Measurements from ENCODE around the gene KAT7. TPM values are rescaled to one million over a fixed set of nuclear protein-coding genes. Genes with fewer than 3 reads are reported as not detected.

Gene KAT7
- total RNA-seq, 1 donor from 2014 or later, result 23.7 TPM

DNA sequence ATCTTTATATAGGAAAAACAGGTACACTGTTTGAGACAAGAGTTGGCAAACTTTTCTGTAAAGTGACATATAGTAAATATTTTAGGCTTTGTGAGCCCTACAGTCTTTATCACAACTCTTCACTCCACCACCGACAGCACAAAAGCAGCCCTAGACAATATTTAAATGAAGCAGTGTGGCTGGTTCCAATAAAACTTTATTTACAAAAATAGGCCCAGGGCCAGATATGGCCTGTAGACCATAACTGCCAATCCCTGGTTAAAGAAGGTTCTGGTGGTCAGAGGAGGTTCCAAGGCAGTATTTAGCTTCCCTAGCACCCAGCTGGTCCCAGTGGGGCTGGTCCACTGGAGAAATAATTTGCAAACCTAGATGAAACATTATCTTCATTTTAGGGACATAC is 28.2 kb upstream of the KAT7 start:
- DNase-seq (ENCODE audit: extremely low read depth, low read depth, low spot score), result no peak

DNA sequence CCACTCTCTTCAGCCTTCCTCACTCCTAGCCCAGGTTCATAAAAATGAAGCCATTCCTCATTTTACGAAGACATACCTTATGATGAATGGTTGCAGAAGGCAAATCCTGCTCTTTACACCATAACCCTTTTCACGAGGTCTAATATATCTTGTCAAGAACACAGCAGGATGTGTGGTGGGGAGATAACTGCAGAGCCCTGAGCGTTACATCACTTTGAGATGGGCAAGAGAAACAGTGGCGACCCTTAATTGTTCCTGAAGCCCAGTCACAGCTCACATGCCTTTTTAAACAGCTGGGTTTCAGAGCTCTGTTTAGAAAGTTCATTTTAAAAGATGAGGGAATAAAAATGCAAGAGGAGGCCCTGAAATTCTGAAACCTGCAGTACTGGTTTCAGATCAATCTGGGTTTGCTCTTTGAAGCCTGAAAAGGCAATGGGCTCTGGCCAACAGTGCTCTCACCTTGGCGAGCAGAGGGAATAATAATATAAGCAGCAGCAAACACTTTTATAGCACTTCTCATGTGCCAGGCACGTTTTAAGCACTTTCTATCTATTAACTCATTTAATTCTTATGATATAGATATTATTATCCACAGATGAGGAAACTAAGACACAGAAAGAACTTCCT is 27.4 kb upstream of the KAT7 start:
- no peak for DNase-seq (ENCODE audit: extremely low read depth, low read depth, low spot score)

DNA sequence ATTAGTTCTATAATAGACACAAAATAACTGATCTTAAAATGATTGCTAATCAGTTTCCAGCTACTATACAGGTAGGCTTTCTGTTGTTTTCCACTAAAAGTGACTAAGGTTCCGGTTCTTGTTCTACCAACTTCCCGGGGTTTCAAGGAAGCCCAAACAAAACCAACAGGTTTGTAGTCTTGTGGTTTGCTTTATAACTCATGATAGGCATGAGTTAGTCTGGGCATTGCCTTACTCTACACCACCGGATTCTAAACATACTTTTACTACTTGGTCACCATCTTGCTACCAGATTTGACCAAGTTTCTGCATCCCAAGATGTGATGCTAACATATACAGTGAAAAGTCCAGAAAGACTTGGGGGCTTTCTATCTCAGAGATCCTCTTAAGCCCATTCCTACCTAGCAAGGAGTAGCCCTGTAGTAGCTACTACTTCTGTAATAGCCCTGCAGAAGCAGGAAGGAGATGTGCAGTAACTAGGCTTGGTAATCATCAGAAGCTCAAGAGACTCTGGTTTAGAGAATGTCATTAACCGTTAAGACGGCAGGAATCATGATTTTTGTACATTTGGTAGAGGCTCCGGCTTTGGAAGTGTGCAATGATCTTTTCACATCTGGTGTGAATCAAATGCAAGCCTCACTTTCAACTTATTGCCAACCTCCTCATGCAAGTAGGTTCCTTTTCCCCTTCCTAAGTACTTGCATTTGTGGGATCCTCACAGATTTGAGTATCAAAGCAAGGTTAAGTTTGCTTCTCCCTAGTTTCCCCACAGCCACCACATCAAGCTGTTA is 26.1 kb upstream of the KAT7 start:
- DNase-seq (ENCODE audit: extremely low read depth, low read depth, low spot score), result no peak

DNA sequence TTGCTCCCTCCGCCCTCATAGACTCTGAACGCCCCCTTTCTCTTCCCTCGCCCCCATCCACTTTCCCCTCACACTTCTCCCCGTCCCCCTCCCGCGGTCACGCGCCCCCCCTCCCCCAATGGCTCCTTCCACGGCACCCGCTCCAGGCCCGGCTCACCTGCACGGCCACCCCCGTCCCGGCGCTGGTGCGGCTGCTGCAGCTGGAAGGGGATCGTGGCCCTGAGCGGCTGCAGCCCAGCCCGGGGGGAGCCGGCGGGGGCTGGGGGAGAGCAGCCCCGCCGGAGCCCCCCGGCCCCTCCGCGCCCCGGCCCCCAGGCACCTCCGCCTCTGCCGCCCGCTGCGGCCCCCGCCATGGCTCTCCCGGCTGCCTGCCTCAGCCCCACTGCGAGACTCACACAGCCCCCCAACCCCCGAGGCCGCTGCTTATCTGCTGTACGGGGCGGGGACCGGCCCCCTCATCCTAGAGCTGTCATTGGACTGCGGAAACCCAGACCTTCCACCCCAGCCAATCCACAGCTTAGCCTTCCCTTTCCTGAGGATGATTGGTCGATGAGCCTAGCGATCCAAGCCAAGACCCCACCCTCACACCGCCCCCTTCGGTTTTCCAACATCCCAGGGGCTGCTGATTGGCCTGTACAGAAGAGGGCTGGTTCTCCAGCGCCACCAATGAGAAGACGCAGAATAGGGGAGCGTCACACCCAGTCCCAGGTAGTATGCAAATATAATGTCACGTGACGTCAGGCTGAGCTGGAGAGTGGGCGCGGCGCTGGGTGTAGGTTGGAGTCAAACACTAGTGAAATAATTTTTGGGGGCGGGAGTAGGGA is 24.5 kb upstream of the KAT7 start, which contains the start of gene FAM117A:
FAM117A (minus strand) TSS at position 397 of the 824 bp plus-strand sequence; CDS start at position 353, 44 bp downstream.
- peak; percentile 94 for DNase-seq (ENCODE audit: extremely low read depth, low read depth, low spot score)

DNA sequence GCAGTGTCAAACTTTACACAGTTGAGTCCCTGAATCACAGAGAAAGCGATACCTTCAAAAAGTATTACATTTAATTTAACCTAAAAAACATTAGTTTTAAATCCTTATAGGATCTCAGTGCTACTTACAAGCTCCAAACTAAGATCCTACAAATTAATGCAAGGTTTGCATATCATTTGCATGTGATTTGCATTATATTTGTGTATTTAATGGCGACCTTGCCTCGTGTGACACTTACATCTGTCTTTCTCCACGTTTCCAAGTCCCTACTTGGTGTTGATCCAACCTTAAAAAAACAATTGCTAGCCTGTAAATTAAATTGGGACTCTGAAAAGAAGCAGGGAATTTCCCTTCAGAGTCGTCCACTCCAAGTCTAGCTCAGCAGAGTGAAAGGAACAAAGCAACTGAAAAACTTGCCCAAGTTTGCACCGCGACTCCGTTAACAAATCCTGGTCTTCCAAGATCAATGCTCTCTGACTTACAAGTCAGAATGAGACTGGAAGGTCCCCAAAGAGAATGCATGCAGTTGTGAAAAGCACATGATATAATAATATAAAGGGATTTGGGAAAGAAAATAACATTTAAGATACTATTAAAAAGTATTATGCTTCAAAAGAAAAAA is 23.8 kb upstream of the KAT7 start:
- no peak for DNase-seq (ENCODE audit: extremely low read depth, low read depth, low spot score)

DNA sequence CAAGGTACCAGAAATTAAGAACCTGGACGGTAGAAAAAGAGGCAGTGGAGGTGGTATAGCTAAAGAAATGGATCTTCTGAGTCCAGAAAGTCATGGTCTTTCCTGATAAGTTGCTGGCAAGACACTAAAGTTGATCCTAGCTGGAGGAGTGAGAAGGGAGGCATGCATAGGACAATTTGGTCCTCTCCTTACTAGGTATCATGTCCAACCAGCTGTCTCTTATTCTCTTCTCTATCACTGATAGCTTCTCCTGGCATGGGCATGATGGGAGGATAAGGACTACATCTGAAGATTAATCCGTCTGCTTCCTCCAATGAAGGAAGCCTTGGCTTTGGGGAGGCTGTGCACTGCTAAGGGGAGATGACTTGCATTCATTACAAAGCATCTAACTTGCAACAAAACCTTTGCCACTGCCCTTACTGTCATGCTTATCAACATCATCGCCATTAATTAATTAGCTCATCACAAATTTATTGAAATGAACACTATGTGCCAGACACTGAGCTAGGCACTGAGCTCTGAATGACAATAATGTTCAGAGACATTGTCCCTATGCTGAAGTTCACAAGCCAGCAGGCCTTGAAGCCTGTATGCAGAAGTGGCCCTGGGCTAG is 21.5 kb upstream of the KAT7 start:
- no peak for DNase-seq (ENCODE audit: extremely low read depth, low read depth, low spot score)

DNA sequence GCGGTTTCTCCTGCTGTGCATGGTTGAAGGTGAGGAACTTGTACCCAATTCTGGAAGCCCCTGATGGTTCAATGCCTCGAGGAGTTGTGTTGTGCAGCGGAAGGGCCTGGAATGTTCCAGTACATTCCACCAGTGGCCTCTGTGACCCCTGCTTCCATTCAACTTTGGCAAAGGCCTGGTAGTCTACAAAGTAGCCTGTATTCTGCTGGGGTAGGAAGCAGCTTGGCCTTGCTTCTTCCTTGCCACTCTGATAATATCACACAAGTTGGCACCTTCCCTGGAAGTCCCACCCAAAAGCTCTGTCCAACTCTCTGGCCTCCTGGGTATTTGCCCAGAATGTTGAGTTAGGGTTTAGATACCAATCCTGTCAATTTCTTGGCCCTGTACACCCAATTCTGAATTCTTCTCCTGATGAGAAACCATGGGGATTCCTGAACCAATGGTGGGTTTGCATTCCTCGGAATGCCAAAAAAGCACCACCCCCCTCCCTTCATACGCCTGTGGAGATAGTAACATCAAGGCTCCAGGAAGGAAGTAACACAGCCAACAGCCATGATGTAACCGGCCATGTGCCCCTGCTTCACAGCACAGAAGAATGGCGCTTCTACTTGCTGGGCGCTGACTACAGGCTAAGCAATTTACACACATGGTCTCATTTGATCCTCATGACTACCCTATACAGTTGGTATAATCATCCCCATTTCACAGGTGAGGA is 12.8 kb upstream of the KAT7 start:
- DNase-seq (ENCODE audit: extremely low read depth, low read depth, low spot score), result peak; percentile 76

DNA sequence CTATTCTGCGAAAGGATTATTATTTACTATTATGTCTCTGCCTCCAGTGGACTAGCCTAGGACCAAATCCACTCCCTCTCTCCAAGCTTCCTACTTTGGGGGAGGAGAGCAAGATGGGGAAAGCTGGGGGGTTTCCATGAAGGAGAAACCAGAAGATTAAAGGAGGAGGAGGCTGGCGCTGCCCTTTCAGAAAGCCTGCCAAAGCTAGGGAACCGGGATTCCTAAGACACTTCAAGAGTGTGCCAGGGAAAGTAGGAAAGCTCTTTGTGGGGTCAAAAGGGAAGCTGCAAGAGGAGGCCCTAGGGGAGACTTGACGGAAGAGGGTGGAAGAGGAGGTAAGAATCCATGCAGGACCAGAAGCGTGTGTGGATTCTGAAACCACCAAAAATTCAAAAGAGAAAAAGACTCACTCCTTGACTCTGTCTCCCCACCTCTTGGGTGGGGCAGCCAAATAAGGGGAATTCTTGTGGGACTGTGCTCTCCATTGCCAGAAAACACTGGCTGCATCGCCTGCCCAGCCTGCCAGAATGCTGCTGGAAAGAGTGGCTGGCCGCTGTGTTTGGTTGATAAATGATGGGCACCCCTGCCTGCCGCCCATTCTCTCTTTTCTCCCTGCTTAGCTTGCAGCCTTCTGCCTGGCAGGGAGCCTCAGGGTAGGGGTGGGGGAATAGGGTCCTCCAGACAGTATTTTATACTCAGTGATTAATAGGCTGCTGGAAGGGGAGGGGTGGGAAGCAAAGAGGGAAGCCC is 11.8 kb upstream of the KAT7 start:
- no peak for DNase-seq (ENCODE audit: extremely low read depth, low read depth, low spot score)

DNA sequence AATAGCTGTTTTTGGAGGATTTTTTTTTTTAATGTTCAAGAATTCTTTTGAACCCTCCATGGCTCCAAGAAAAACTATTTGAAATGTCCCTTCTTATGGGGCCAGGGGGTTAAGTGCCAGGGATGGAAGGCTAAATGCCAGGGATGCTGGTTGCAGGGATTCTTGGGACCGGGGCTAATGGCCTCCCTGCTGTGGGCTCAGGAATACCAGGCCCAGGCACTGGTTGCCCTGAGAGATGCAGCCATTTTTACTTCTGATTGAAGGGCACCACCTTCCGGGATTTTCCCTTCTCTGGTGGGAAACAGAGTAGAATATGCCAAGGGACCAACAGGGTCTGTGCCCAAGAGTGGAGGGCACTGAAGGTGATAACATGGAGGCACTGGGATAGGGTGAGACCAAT is 10.9 kb upstream of the KAT7 start:
- DNase-seq (ENCODE audit: extremely low read depth, low read depth, low spot score), result no peak

DNA sequence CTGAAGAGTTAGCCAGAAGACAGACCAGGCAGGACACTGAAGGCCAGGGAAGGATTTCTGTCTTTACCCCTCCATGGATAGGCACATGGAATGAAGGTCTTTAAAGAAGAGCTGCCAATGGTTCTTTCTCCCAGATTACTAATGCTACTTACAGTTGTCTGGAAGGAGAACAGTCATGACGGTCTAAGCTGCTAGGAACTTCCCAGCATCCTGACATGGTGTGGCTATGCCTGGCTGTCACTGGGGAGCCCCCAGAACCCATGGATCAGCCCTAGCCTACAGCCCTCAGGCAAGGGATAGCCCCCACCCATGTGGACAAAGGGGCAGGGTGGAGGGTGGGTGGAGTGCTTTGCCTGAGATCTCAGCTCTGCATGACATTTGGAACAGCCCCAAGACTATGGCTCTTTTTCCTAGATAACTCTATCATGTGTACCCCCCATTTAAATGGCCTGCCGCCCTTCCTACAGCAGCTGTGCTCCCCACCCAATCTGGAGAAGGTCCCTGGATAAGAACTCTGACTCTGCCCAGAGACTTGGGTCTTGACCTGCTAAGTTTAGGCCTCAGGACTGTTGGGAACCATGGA is 9.2 kb upstream of the KAT7 start:
- no peak for DNase-seq (ENCODE audit: extremely low read depth, low read depth, low spot score)

DNA sequence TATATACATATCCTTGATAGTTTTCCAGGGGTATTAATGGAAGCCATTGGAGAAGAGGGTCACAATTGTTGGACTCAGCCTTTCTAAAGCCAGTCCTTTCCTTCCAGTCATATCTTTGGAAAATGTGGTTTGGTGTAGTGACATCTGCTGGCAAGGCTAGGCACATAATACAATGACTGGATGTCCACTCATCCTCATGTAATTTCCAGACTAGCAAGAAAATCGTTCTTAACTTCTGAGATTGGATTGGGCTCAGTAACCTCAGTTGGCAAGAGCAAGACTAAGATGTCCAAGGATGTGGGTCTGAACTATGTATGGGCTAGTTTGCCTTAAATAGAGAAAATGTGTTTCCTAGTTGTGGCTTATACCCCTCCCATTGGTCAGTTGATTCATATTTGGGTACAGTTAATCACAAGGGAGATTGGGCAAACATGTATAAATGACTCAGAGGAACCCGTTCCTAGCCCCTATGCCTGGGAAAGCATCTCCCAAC is 8.7 kb upstream of the KAT7 start:
- DNase-seq (ENCODE audit: extremely low read depth, low read depth, low spot score), result no peak

DNA sequence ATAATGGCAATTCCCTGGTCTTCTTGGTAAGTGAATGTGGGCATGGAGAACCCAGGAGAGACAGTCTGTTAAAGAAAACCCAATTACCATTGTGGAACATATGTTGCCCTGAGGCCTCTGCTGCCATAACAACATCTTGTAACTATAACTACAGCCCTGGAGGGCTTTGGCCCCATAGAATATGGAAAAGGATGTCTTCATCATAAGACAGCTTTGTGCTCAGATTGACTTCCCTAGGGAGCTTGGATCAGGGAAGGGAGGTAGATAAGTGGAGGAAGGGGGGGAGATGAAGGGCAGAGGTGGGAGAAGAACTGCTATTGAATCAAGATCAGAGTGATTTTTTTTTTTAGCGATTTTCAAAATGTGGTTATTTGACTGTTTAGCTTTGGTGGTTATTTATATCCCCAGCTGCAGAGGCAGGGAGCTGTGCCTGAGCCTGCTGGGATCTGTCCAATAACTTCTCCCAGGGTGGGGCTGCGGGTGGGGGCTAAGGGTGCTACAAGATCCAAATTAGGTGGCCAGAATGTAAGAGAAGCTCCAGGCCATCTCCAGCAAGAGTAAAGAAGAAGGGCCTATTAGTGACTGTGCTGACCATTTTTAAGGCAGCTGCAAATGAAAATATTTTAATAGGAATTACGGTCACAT is 5.3 kb upstream of the KAT7 start:
- DNase-seq (ENCODE audit: extremely low read depth, low read depth, low spot score), result no peak

DNA sequence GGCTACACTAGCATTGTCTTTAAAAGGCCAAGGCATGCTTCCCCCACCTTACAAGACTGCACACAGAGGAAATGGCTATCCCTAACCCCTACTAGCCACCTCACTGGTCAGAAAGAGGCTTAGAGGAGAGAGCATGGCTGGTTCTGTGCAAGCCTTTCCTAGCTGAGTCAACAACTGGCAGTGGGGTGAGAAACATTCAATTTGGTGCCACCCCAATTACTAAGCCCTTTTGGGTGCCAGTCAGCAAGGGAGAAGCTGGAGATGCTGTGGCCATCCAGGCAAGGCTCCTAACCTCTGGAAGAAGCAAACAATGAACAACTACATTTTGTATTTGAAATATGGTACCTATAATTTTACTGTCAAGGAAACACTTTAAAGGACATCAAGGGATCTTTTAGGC is 4.7 kb upstream of the KAT7 start:
- DNase-seq (ENCODE audit: extremely low read depth, low read depth, low spot score), result no peak

DNA sequence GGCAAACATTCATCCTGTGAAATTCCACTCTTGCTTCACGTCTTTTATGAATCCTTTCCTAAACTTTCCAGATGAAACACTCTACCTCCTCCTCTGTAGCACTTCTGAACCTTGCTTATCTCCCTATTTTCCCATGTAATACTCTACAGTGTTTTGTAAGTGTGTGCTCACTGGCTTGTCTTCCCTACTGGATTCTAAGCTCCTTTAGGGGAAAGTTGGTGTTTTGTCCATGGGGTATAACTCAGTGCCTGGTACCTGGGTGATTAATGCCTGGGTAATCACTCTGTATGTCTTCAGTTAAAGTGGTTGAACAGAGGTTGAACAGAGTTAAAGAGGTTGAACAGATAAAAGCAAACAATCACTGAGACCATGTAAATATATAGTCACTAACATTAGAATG is 3.8 kb upstream of the KAT7 start:
- DNase-seq (ENCODE audit: extremely low read depth, low read depth, low spot score), result no peak

DNA sequence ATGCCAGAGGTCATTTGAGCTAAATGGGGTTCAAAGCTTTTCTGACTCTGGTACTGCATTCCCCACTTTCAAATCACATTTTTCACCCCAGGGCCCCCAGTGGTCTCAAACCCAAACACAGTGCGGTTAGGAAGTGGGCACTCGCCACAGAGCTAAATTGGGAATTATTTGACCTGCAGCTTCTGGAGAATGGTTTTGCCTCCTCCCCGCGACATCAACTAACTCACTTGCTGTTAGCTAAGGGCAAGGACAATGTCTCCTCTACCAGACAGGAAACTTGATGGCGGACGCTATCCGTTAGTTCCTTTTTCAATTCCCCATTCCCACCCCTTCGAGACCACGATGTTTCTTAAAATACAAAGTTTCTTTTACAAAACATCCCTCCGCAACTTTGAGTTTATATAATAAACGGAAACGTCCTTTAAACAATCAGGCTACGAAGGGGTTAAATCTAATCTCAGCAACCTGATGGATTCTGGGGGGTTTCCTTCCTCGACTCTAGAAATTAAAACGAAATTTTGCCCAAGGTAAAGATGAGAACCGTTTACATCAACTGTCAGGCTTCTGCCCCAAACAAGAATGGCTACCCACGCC is 500 bp upstream of the KAT7 start:
- no peak for DNase-seq (ENCODE audit: extremely low read depth, low read depth, low spot score)

DNA sequence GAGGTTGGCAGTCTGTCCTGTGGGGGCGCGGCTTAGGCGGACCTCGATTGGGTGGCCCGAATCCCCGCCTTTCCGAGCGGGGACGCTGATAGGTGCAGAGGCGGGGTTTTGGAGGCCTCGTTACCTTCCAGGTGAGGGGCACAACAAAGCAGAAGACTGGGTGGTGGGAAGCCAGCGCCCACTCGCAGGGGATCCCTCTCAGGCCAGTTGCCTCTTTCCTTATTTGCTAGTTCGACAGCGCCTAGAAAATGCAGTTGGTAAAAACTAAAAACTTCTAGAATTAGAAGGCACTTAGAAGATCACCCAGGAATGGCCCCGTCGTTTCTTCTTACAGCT is 730 bp downstream of the KAT7 start:
- DNase-seq (ENCODE audit: extremely low read depth, low read depth, low spot score), result no peak

DNA sequence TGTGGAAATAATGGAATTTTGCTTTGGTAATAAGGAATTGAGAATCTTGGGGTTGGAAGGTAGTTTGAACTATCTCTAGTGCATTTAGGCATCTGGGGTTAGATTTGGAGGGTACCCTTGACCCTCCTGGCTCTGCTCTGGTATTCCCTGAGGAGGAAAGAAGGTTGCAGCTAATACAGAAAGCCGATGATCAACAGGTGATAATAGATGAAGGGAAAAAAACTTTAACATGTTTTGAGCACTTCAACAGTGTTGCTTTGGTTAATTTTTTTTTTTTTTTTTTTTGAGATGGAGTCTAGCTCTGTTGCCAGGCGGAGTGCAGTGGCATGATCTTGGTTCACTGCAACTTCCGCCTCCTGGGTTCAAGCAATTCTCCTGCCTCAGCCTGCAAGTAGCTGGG is 4.8 kb downstream of the KAT7 start:
- DNase-seq (ENCODE audit: extremely low read depth, low read depth, low spot score), result no peak

DNA sequence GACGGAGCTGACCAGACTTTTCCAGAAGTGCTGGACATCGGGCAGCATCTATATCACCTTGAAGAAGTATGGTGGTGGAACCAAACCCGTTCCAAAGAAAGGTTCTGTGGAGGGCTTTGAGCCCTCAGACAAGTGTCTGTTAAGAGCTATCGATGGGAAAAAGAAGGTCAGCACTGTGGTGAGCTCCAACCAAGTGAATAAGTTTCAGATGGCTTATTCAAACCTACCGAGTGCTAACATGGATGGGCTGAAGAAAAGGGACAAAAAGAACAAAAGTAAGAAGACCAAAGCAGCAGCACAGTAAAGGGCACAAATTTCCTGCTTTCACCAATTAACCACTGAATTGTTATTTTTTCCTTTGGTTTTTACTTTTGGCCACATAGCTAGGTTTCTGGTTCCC is 6.9 kb downstream of the KAT7 start:
- DNase-seq (ENCODE audit: extremely low read depth, low read depth, low spot score), result no peak
